ENCODE data around the gene REPS2.

DNA sequence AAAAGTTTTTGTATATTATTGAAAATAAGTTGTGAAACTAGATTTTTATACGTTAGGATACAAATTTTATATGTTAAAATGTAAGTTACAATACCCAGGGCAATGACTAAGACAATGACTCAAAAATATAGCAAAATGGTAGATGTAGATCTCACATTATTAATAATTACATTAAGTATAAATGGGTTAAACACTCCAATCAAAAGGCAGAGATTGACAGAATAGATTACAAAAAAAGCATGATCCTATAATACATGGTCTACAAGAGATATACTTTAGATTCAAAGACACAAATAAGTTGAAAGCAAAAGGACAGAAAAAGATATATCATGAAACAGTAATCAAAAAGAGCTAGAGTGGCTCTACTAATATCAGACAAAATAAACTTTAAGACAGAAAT, 217.6 kb downstream of the REPS2 start:
- TF ChIP-seq POLR2A (IDR thresholded peaks at IDR 0.05; ENCODE audit: low read depth, low read length) (no peak), PAX5 (IDR thresholded peaks at IDR 0.05; ENCODE audit: insufficient read depth, low read length, severe bottlenecking) (no peak), TAF1 (IDR thresholded peaks at IDR 0.05; ENCODE audit: low read depth, low read length) (no peak), POLR2AphosphoS5 (IDR thresholded peaks at IDR 0.05; ENCODE audit: low read depth, low read length) (no peak), POU2F2 (IDR thresholded peaks at IDR 0.05; ENCODE audit: low read depth, low read length) (no peak), SPI1 (IDR thresholded peaks at IDR 0.05; ENCODE audit: low read depth, low read length) (no peak)

All from GM12891 (cell line).